ENCODE measurements around the gene DOCK11. TPM values are rescaled to one million over a fixed set of nuclear protein-coding genes. Genes with fewer than 3 reads are reported as not detected.

DOCK11 gene
- total RNA-seq, 1 experiment from 2014 or later: 2.2 TPM

DNA sequence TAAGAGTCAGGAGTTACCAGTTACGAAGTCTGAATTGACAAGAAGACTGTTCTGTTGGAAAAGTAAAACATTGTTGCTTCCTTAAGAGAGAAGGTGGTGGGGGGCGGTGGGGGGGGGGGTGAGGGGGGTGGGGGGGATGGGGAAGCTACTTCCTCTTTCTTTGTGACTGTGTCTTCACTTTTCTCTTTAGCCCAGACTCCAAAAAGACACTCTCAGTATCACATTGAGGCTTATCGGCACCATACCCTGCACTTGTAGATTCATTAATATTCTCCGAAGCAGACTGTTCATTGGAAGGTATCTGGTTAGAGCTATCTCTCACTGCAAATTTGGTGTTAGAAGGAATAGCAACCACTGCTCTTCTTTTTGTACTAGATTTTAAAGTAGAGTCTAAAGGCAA is 137.2 kb downstream of the DOCK11 start:
- H3K4me3 ChIP-seq (ENCODE audit: insufficient read depth, low read depth, low read length): no peak overlapping the region
- no peak for DNase-seq
- no peaks in the 10 kb centered on the region for H3K27me3 ChIP-seq (ENCODE audit: control insufficient read depth, insufficient read depth, low read length)
- no peaks in the 10 kb centered on the region for H3K36me3 ChIP-seq (replicated peaks; ENCODE audit: control insufficient read depth, insufficient read depth, low read length)

DNA sequence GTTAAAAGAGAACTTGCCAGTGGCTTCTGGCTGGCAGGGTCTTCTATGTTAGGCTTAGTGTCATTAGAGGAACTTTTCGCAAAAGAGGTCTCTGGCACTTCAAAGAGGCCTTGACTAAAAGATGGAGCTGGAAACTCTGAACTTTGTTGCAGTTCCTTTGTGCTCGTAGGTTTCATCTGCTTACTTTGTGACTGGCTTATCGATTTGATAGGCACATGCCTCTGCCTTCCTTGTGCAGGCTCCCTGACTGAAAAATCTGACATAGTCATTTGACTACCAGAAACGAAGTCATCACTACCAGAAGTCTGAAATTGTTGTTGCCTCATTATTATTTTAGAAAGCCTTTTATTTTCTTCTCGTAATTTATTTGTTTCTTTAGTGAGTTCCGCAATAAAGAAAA is 137.9 kb downstream of the DOCK11 start:
- DNase-seq: no peak
- H3K27me3 ChIP-seq (ENCODE audit: control insufficient read depth, insufficient read depth, low read length): no peaks in the 10 kb centered on the region

DNA sequence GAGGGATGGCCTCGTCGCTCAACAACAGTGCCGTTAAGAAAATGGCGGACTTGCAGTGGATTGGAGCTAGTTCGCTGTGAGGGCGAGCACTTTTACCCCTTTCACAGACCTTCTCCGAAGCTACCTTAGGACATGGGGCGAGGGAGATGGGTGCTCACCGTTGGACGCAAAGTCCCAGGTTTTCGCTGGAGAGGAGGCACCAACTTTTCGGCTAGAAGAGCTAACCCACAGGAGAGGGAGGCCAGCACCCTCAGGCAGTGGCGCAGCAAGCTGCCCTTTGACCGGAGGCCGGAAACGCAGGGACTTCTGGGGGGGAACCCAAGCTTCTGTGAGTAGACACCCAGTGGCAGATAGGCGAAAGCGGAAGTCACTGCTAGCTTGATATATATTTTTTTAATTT is 138.7 kb downstream of the DOCK11 start:
- Histone ChIP-seq H3K36me3 (replicated peaks; ENCODE audit: control insufficient read depth, insufficient read depth, low read length) (no peaks in the 10 kb centered on the region), H3K4me3 (ENCODE audit: insufficient read depth, low read depth, low read length) (no peak overlapping the region), H3K27me3 (ENCODE audit: control insufficient read depth, insufficient read depth, low read length) (no peaks in the 10 kb centered on the region)
- no peak for DNase-seq

More for the DNA sequence above, 137.9 kb downstream of the DOCK11 start:
- no peaks in the 10 kb centered on the region for H3K36me3 ChIP-seq (replicated peaks; ENCODE audit: control insufficient read depth, insufficient read depth, low read length)
- H3K4me3 ChIP-seq (ENCODE audit: insufficient read depth, low read depth, low read length): no peak overlapping the region

DNA sequence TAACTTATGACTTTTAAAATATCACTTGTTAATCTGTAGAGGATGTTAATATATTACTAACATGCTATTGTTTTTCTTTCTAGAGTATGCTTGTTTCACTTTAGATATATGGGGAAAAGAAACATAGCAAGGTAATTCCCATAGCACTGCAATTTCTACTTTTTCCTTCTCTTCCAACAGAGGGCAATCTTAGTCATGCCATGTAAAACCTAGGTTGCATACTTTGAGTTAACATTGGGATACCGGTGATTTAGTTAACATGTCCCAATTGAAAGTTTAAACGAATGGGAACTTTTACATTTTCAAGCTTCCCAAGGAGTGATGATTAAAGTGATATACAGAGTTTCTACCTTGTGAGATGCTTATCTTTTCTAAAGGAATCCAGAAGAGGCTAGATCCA is 142.4 kb downstream of the DOCK11 start:
- no peak for DNase-seq
- no peaks in the 10 kb centered on the region for H3K27me3 ChIP-seq (ENCODE audit: control insufficient read depth, insufficient read depth, low read length)
- H3K4me3 ChIP-seq (ENCODE audit: insufficient read depth, low read depth, low read length): no peak overlapping the region
- no peaks in the 10 kb centered on the region for H3K36me3 ChIP-seq (replicated peaks; ENCODE audit: control insufficient read depth, insufficient read depth, low read length)

DNA sequence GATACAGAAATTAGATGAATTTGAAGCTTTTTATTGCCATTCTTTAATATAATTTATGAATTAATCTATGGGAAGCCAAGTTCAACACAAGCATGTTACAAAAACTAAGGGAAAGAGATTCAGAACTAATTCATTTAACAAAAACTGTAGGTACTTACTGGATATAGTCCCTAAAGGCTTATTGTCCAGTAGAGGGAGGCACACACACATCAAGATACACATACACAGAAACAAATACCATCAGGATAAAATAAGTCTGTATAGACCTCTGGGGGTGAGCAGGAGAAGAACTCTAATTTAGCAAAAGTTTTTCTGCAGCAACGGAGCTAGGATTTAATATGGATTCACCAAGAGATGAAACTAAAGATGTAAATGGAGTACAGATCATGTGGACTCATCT is 148.8 kb downstream of the DOCK11 start:
- no peak overlapping the region for H3K4me3 ChIP-seq (ENCODE audit: insufficient read depth, low read depth, low read length)
- H3K27me3 ChIP-seq (ENCODE audit: control insufficient read depth, insufficient read depth, low read length): no peaks in the 10 kb centered on the region
- H3K36me3 ChIP-seq (replicated peaks; ENCODE audit: control insufficient read depth, insufficient read depth, low read length): no peaks in the 10 kb centered on the region
- no peak for DNase-seq

DNA sequence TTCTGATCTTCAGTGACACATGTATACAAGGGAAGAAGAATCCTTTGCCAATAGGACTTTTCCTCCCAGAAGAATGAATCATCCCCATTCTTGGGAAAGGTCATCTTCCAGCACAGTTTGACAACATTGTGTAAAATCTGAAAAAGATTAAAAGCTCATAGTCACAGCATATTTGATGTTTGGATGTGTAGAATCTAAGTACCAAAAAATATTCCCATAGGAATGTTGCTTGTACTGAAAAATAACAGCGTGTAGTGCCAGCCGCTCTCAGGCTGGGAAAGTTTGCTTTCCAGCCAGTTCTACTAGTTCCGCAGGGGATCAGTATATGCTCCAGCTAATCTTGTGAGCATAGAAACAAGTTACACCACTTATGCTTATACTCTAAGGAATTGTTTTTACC is 157.1 kb downstream of the DOCK11 start:
- Histone ChIP-seq H3K36me3 (replicated peaks; ENCODE audit: control insufficient read depth, insufficient read depth, low read length) (no peaks in the 10 kb centered on the region), H3K4me3 (ENCODE audit: insufficient read depth, low read depth, low read length) (no peak overlapping the region), H3K27me3 (ENCODE audit: control insufficient read depth, insufficient read depth, low read length) (no peaks in the 10 kb centered on the region)
- DNase-seq: no peak

DNA sequence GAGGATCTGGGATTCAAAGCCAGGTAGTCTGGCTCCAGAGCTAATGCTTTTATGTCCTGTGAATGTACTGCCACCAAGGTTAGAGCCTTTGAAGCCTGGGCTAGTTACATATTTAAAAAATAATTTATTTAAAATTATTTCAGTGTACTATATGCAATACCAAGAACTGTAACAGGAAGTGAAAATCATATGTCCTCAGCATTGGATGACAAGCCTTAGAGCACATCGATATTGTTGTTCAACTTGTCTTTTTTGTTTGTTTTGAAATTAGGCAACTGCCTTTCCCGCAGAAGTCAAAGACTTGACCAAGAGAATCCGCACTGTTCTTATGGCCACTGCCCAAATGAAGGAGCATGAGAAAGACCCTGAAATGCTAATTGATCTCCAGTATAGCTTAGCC is 158.7 kb downstream of the DOCK11 start:
- H3K4me3 ChIP-seq (ENCODE audit: insufficient read depth, low read depth, low read length): no peak overlapping the region

DNA sequence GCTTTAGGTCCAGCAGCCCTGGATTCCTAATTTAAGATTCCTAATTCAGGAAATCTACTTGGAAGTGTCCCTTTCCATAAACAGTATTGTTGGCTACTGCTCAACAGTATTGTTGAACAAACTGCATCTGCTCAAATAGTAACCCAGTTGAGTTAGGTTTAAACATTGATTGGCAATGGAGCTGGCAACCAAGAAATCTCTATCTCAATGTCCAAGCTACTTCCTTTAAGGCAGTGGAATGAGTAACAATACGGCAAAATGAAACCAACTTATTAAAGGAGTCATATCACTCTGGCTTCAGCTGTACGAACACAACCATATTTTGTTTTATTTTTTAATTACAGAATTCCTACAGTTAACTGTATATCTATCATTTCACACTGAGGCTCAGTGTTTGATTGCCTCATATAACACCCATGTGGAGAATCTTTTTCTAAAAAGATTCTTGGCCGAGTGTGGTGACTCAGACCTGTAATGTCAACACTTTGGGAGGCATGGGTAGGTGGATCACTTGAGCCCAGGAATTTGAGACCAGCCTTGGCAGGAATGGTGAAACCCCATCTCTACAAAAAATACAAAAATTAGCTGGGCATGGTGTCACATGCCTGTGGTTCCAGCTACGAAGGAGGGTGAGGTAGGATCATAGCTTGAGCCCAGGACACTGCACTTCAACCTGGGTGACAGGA is 160.1 kb downstream of the DOCK11 start:
- H3K27me3 ChIP-seq (ENCODE audit: control insufficient read depth, insufficient read depth, low read length): no peaks in the 10 kb centered on the region
- H3K36me3 ChIP-seq (replicated peaks; ENCODE audit: control insufficient read depth, insufficient read depth, low read length): no peaks in the 10 kb centered on the region
- no peak overlapping the region for H3K4me3 ChIP-seq (ENCODE audit: insufficient read depth, low read depth, low read length)
- DNase-seq: no peak

More for the DNA sequence above, 158.7 kb downstream of the DOCK11 start:
- DNase-seq: no peak
- H3K36me3 ChIP-seq (replicated peaks; ENCODE audit: control insufficient read depth, insufficient read depth, low read length): no peaks in the 10 kb centered on the region
- no peaks in the 10 kb centered on the region for H3K27me3 ChIP-seq (ENCODE audit: control insufficient read depth, insufficient read depth, low read length)

DNA sequence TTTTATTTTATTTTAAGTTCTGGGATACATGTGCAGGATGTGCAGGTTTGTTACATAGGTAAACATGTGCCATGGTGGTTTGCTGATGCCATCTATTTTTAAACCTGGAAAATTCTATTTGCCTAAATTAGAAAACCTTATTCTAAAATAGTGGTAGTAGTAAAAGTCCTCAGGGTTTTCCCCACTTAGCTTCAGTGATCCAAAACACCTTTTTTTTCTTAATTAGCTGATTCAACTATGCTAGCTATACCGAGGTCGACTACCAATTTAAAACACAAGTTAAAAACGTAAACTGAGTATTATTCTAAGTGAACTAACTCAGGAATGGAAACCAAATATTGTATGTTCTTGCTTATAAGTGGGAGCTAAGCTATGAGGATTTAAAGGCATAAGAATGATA is 161.8 kb downstream of the DOCK11 start:
- Histone ChIP-seq H3K27me3 (ENCODE audit: control insufficient read depth, insufficient read depth, low read length) (no peaks in the 10 kb centered on the region), H3K36me3 (replicated peaks; ENCODE audit: control insufficient read depth, insufficient read depth, low read length) (no peaks in the 10 kb centered on the region), H3K4me3 (ENCODE audit: insufficient read depth, low read depth, low read length) (no peak overlapping the region)
- DNase-seq: no peak

DNA sequence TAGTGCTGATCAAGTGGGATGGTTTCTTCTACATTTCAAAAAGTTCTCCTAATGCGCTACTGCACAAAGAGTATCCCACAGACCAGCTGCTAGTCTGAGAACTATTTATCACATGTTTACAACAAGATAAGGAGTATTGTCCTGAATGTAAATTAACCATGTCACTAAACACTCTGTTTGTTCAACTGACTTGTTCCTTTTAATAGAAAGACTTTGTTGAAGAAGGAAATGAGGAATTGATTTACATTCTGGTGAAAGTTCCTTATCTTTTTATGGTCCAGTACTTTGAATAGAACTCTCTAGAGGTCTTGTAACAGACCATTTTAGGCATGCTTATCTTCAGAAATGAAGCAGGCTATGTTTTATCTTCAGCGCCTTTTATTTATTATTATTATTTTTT is 164.5 kb downstream of the DOCK11 start:
- Histone ChIP-seq H3K4me3 (ENCODE audit: insufficient read depth, low read depth, low read length) (no peak overlapping the region), H3K27me3 (ENCODE audit: control insufficient read depth, insufficient read depth, low read length) (no peaks in the 10 kb centered on the region), H3K36me3 (replicated peaks; ENCODE audit: control insufficient read depth, insufficient read depth, low read length) (no peaks in the 10 kb centered on the region)
- no peak for DNase-seq

DNA sequence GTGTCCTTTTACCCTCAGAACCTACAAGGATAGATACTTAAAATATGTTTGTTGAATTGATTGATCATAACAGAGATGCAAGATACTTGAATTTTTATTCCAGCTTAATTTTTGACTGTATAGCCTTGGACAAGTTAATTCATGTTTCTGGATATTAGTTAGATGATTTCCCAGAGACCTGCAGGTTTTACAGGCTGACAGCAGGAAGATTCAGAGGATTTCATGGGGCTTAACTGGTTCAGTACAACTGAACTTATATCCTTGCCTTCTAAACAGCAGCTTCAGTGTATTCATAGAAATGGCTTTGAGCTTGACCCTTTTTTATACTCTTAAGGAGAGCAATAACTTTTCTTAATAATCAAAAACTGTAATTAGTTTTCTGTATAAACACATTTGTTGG is 169.6 kb downstream of the DOCK11 start:
- Histone ChIP-seq H3K27me3 (ENCODE audit: control insufficient read depth, insufficient read depth, low read length) (no peaks in the 10 kb centered on the region), H3K4me3 (ENCODE audit: insufficient read depth, low read depth, low read length) (no peak overlapping the region), H3K36me3 (replicated peaks; ENCODE audit: control insufficient read depth, insufficient read depth, low read length) (no peaks in the 10 kb centered on the region)
- no peak for DNase-seq

DNA sequence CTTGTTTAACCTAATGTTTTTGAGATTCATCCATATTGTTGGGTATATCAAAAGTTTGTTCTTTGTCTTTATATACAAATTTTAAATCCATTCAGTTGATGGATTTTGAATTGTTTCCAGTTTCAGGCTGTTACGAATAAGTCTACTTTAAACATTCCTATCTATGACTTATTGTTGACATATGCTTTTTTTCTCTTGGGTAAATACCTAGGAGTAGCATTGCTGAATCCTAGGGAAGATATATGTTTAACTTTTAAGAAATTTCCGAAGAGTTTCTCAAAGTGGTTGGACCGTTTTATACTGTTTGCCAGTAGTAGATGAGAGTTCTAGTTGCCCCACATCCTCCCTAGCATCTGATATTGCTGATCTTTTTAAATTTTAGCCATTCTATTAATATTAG is 170.9 kb downstream of the DOCK11 start:
- H3K4me3 ChIP-seq (ENCODE audit: insufficient read depth, low read depth, low read length): no peak overlapping the region
- H3K27me3 ChIP-seq (ENCODE audit: control insufficient read depth, insufficient read depth, low read length): no peaks in the 10 kb centered on the region
- no peak for DNase-seq

DNA sequence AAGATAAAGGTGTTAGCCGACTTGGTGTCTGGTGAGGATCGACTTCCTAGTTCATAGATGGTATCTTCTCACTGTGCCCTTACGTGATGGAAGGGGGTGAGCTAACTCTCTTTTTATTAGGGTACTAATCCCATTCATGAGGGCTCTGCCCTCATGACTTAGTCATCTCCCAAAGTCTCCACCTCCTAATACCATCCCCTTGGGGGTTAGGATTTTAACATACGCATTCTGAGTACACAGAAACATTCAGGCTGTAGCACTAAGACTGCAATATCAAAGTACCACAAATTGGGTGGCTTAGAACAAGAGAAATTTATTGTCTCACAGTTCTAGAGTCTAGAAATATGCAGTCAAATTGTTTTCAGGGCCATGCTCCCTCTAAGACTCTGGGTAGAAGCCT is 173.8 kb downstream of the DOCK11 start:
- no peak overlapping the region for H3K4me3 ChIP-seq (ENCODE audit: insufficient read depth, low read depth, low read length)
- no peaks in the 10 kb centered on the region for H3K36me3 ChIP-seq (replicated peaks; ENCODE audit: control insufficient read depth, insufficient read depth, low read length)
- H3K27me3 ChIP-seq (ENCODE audit: control insufficient read depth, insufficient read depth, low read length): no peaks in the 10 kb centered on the region
- no peak for DNase-seq

More for the DNA sequence above, 170.9 kb downstream of the DOCK11 start:
- H3K36me3 ChIP-seq (replicated peaks; ENCODE audit: control insufficient read depth, insufficient read depth, low read length): no peaks in the 10 kb centered on the region

DNA sequence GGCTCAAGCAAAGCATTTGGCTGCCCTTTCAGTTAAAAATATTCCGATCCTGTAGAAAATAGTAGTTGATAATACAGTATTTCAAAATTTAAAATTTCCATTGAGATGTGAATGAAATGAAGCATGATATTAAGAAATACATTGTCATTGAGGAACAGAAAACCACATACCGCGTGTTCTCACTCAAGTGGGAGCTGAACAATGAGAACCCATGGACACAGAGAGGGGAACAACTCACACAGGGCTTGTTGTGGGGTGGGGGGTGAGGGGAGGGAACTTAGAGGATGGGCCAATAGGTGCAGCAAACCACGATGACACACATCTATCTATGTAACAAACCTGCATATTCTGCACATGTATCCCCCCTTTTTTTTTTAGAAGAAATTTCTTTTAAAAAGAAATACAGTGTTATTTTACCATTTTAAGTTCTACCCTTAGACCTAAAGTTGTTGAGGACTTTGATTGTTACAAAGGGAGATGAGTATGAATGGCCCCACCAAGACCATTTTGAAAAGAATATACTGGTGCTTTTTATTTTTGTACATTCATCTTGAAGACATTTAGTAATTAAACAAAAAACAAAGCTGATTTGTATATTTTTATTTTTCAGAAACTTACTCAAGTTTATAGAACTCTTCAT is 179.8 kb downstream of the DOCK11 start:
- Histone ChIP-seq H3K4me3 (ENCODE audit: insufficient read depth, low read depth, low read length) (no peak overlapping the region), H3K27me3 (ENCODE audit: control insufficient read depth, insufficient read depth, low read length) (no peaks in the 10 kb centered on the region), H3K36me3 (replicated peaks; ENCODE audit: control insufficient read depth, insufficient read depth, low read length) (no peaks in the 10 kb centered on the region)
- no peak for DNase-seq

DNA sequence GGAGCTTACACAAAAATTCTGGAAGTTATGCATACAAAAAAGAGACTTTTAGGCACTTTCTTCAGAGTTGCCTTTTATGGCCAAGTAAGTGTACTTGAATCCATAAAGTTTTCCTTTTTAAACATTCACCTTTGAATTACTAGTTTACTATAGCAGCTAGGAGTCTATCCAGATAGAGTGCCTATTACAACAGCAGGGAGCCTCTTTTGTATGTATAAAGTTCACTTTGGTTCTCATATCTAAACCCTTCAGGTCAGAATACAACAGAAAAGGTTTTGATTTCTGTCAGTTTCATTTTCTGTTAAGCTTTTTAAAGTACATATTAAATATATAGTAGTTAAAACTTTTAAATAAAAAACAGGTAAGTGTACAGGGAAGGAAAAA is 180.3 kb downstream of the DOCK11 start:
- H3K36me3 ChIP-seq (replicated peaks; ENCODE audit: control insufficient read depth, insufficient read depth, low read length): no peaks in the 10 kb centered on the region
- H3K27me3 ChIP-seq (ENCODE audit: control insufficient read depth, insufficient read depth, low read length): no peaks in the 10 kb centered on the region
- no peak overlapping the region for H3K4me3 ChIP-seq (ENCODE audit: insufficient read depth, low read depth, low read length)
- DNase-seq: no peak

Data from H7 (cell line).